ENCODE measurements around the gene CLDN6.

Gene CLDN6

GRCh38 chr16:2999929-3000328, 18.1 kb downstream of the CLDN6 start (continued):
- TF ChIP-seq, protein P1, sequence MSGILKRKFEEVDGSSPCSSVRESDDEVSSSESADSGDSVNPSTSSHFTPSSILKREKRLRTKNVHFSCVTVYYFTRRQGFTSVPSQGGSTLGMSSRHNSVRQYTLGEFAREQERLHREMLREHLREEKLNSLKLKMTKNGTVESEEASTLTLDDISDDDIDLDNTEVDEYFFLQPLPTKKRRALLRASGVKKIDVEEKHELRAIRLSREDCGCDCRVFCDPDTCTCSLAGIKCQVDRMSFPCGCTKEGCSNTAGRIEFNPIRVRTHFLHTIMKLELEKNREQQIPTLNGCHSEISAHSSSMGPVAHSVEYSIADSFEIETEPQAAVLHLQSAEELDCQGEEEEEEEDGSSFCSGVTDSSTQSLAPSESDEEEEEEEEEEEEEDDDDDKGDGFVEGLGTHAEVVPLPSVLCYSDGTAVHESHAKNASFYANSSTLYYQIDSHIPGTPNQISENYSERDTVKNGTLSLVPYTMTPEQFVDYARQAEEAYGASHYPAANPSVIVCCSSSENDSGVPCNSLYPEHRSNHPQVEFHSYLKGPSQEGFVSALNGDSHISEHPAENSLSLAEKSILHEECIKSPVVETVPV (CRISPR knock-in tag; IDR thresholded peaks at IDR 0.05), result no peak
- TF ChIP-seq RARB (CRISPR knock-in tag; IDR thresholded peaks at IDR 0.05), result no peak
- no peak for TF ChIP-seq ESRRG (CRISPR knock-in tag; IDR thresholded peaks at IDR 0.05)

GRCh38 chr16:2996298-2996697, 21.7 kb downstream of the CLDN6 start:
- ATAC-seq, result no peak

DNA sequence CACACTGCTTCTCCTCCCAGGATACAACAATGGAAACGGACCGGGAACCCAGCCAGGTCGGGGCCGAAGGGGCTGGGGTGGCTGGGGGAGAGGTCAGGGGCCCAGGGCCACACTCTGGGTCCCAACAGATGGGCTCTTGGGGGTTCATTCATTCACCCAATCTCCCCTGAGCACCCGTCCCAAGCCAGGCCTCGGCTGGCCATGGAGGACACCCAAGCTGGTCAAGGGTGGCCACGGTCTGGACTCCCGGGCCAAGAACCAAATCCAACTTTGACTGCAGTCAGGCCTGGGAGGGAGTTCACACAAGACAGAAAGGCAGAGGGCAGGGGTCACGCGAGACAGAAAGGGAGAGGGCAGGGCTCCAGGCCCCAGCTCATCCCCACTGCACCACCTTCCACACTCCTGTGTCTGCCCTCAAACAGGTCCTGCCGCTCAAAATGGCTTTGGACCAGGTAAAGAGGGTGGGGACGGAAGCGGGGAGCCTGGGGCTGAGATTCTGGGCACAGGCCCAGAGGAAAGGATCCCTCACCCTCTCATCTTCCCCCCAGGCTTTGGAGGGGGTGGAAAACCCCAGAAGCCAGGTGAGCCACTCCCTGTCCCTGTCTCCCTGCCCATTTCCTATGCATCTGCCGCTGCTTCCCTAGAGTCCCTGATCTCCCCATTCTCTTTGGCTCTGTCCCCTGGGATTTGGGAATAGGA, 25.5 kb downstream of the CLDN6 start:
- ATAC-seq, result no peak
- TF ChIP-seq CSDC2 (CRISPR knock-in tag; IDR thresholded peaks at IDR 0.05) (no peak), BACH2 (CRISPR knock-in tag; IDR thresholded peaks at IDR 0.05; ENCODE audit: borderline replicate concordance) (no peak), PPARA (CRISPR knock-in tag; IDR thresholded peaks at IDR 0.05; ENCODE audit: borderline replicate concordance) (no peak), PATZ1 (CRISPR knock-in tag; IDR thresholded peaks at IDR 0.05; ENCODE audit: borderline replicate concordance) (no peak), ESRRG (CRISPR knock-in tag; IDR thresholded peaks at IDR 0.05) (no peak), ISL1 (CRISPR knock-in tag; IDR thresholded peaks at IDR 0.05) (no peak), OSR1 (CRISPR knock-in tag; IDR thresholded peaks at IDR 0.05) (no peak), TOX (CRISPR knock-in tag; IDR thresholded peaks at IDR 0.05; ENCODE audit: borderline replicate concordance) (no peak)
- TF ChIP-seq, protein P1 (CRISPR knock-in tag; IDR thresholded peaks at IDR 0.05), result no peak

More at GRCh38 chr16:2996298-2996697, 21.7 kb downstream of the CLDN6 start:
- TF ChIP-seq TSHZ2 (CRISPR knock-in tag; IDR thresholded peaks at IDR 0.05) (no peak), ESRRG (CRISPR knock-in tag; IDR thresholded peaks at IDR 0.05) (no peak), ZFP3 (CRISPR knock-in tag; IDR thresholded peaks at IDR 0.05) (no peak), ZNF565 (CRISPR knock-in tag; conservative IDR thresholded peaks at IDR 0.05; ENCODE audit: low read depth) (no peak), ZFP30 (CRISPR knock-in tag; IDR thresholded peaks at IDR 0.05) (no peak), TCF4 (CRISPR knock-in tag; IDR thresholded peaks at IDR 0.05; ENCODE audit: borderline replicate concordance) (no peak), ZNF70 (CRISPR knock-in tag; IDR thresholded peaks at IDR 0.05) (no peak), BACH2 (CRISPR knock-in tag; IDR thresholded peaks at IDR 0.05; ENCODE audit: borderline replicate concordance) (no peak), TOX (CRISPR knock-in tag; IDR thresholded peaks at IDR 0.05; ENCODE audit: borderline replicate concordance) (no peak), ARNTL (CRISPR knock-in tag; IDR thresholded peaks at IDR 0.05; ENCODE audit: borderline replicate concordance, low read depth) (no peak), OSR1 (CRISPR knock-in tag; IDR thresholded peaks at IDR 0.05) (no peak), PATZ1 (CRISPR knock-in tag; IDR thresholded peaks at IDR 0.05; ENCODE audit: borderline replicate concordance) (no peak), CSDC2 (CRISPR knock-in tag; IDR thresholded peaks at IDR 0.05) (no peak), RARB (CRISPR knock-in tag; IDR thresholded peaks at IDR 0.05) (no peak), ZNF8 (CRISPR knock-in tag; IDR thresholded peaks at IDR 0.05) (no peak), ISL1 (CRISPR knock-in tag; IDR thresholded peaks at IDR 0.05) (no peak)
- TF ChIP-seq, protein P2, sequence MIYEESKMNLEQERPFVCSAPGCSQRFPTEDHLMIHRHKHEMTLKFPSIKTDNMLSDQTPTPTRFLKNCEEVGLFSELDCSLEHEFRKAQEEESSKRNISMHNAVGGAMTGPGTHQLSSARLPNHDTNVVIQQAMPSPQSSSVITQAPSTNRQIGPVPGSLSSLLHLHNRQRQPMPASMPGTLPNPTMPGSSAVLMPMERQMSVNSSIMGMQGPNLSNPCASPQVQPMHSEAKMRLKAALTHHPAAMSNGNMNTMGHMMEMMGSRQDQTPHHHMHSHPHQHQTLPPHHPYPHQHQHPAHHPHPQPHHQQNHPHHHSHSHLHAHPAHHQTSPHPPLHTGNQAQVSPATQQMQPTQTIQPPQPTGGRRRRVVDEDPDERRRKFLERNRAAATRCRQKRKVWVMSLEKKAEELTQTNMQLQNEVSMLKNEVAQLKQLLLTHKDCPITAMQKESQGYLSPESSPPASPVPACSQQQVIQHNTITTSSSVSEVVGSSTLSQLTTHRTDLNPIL (CRISPR knock-in tag; IDR thresholded peaks at IDR 0.05; ENCODE audit: low read depth), result no peak
- TF ChIP-seq, protein P3, sequence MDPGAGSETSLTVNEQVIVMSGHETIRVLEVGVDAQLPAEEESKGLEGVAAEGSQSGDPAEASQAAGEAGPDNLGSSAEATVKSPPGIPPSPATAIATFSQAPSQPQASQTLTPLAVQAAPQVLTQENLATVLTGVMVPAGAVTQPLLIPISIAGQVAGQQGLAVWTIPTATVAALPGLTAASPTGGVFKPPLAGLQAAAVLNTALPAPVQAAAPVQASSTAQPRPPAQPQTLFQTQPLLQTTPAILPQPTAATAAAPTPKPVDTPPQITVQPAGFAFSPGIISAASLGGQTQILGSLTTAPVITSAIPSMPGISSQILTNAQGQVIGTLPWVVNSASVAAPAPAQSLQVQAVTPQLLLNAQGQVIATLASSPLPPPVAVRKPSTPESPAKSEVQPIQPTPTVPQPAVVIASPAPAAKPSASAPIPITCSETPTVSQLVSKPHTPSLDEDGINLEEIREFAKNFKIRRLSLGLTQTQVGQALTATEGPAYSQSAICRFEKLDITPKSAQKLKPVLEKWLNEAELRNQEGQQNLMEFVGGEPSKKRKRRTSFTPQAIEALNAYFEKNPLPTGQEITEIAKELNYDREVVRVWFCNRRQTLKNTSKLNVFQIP (CRISPR knock-in tag; IDR thresholded peaks at IDR 0.05; ENCODE audit: borderline replicate concordance, low read depth), result no peak
